ENCODE data around the gene METTL14. TPM values are rescaled to one million over a fixed set of nuclear protein-coding genes. Genes with fewer than 3 reads are reported as not detected.

METTL14 gene
- total RNA-seq, 1 donor: 25.3 TPM

DNA sequence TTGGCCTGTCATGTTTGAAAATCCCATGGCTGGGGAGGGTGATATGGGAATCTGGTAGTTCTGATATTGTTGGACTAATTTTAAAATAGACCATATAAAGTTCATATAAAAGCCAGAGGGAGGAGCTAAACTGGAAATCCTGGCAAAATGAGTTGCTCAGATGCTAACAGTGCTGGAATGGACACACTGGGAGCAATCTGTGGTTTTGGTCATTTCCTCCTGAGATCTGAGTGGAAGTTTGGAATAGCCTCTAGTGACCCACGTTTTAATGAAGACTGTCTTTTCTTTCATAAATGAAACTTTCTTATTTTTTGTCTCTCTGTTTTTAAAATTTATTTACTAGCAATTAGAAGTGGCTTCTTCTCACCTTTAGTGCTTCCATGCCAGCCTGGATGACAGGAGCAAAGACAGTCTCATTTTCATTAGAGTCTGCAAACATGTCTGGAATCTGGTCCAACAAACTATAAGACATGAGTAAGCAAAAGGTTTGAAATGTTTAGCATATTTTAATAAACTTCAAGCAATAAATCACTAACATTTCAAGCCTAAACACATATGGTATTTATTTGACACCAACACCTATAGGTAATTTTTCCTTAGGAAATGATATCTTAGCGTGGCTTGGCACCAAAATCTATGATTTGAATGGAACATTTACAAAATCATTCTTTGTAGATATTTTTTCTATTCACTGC is 66.6 kb downstream of the METTL14 start:
- H3K27me3 ChIP-seq (ENCODE audit: insufficient read depth, low read length): no peaks in the 10 kb centered on the region
- H3K79me2 ChIP-seq (ENCODE audit: insufficient read depth, low read length): peaks cover 52% of the 10 kb centered on the region
- peaks cover 49% of the 10 kb centered on the region for H3K4me1 ChIP-seq (ENCODE audit: insufficient read depth, low read length)
- H3K36me3 ChIP-seq (ENCODE audit: insufficient read depth, low read length): peaks cover 81% of the 10 kb centered on the region
- peak; percentile 32 for DNase-seq (ENCODE audit: insufficient read length, low spot score, missing footprints)
- H3K27ac ChIP-seq (ENCODE audit: low read depth, low read length): peak overlapping the region; percentile 79
- no peak overlapping the region for H2AFZ ChIP-seq (ENCODE audit: low read length)
- peaks cover 3% of the 10 kb centered on the region for H4K20me1 ChIP-seq (ENCODE audit: insufficient read depth, low read length)
- no peak overlapping the region for H3K4me3 ChIP-seq (ENCODE audit: insufficient read depth, low read length)
- peak overlapping the region; percentile 35 for H3K4me2 ChIP-seq (ENCODE audit: insufficient read depth, low read length)
- no peaks in the 10 kb centered on the region for H3K9me3 ChIP-seq (ENCODE audit: low read depth, low read length)
- TF ChIP-seq, protein P1, sequence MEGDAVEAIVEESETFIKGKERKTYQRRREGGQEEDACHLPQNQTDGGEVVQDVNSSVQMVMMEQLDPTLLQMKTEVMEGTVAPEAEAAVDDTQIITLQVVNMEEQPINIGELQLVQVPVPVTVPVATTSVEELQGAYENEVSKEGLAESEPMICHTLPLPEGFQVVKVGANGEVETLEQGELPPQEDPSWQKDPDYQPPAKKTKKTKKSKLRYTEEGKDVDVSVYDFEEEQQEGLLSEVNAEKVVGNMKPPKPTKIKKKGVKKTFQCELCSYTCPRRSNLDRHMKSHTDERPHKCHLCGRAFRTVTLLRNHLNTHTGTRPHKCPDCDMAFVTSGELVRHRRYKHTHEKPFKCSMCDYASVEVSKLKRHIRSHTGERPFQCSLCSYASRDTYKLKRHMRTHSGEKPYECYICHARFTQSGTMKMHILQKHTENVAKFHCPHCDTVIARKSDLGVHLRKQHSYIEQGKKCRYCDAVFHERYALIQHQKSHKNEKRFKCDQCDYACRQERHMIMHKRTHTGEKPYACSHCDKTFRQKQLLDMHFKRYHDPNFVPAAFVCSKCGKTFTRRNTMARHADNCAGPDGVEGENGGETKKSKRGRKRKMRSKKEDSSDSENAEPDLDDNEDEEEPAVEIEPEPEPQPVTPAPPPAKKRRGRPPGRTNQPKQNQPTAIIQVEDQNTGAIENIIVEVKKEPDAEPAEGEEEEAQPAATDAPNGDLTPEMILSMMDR (IDR thresholded peaks at IDR 0.05; ENCODE audit: extremely low read depth, low read depth, low read length): no peak

- no peak overlapping the region for H3K4me2 ChIP-seq (ENCODE audit: insufficient read depth, low read length)
- H3K79me2 ChIP-seq (ENCODE audit: insufficient read depth, low read length): peaks cover 58% of the 10 kb centered on the region
- TF ChIP-seq, protein P1 (IDR thresholded peaks at IDR 0.05; ENCODE audit: extremely low read depth, low read depth, low read length): no peak
- no peaks in the 10 kb centered on the region for H3K27me3 ChIP-seq (ENCODE audit: insufficient read depth, low read length)
- DNase-seq (ENCODE audit: insufficient read length, low spot score, missing footprints): no peak
- no peak overlapping the region for H3K4me3 ChIP-seq (ENCODE audit: insufficient read depth, low read length)
- H3K4me1 ChIP-seq (ENCODE audit: insufficient read depth, low read length): peaks cover 54% of the 10 kb centered on the region
- H3K9me3 ChIP-seq (ENCODE audit: low read depth, low read length): no peaks in the 10 kb centered on the region
- peaks cover 83% of the 10 kb centered on the region for H3K36me3 ChIP-seq (ENCODE audit: insufficient read depth, low read length)
- H2AFZ ChIP-seq (ENCODE audit: low read length): no peak overlapping the region
- peak overlapping the region; percentile 79 for H3K27ac ChIP-seq (ENCODE audit: low read depth, low read length)
- peaks cover 3% of the 10 kb centered on the region for H4K20me1 ChIP-seq (ENCODE audit: insufficient read depth, low read length)
Observed at GRCh38 chr4:118752551-118752950, 67.4 kb downstream of the METTL14 start.

- Histone ChIP-seq H3K36me3 (ENCODE audit: insufficient read depth, low read length) (peaks cover 83% of the 10 kb centered on the region), H3K27me3 (ENCODE audit: insufficient read depth, low read length) (no peaks in the 10 kb centered on the region), H3K79me2 (ENCODE audit: insufficient read depth, low read length) (peaks cover 63% of the 10 kb centered on the region), H4K20me1 (ENCODE audit: insufficient read depth, low read length) (peaks cover 3% of the 10 kb centered on the region), H3K27ac (ENCODE audit: low read depth, low read length) (peak overlapping the region; percentile 79), H3K4me3 (ENCODE audit: insufficient read depth, low read length) (no peak overlapping the region), H3K4me1 (ENCODE audit: insufficient read depth, low read length) (peaks cover 56% of the 10 kb centered on the region), H2AFZ (ENCODE audit: low read length) (no peak overlapping the region), H3K4me2 (ENCODE audit: insufficient read depth, low read length) (no peak overlapping the region), H3K9me3 (ENCODE audit: low read depth, low read length) (no peaks in the 10 kb centered on the region)
- TF ChIP-seq, protein P1 (IDR thresholded peaks at IDR 0.05; ENCODE audit: extremely low read depth, low read depth, low read length): no peak
- DNase-seq (ENCODE audit: insufficient read length, low spot score, missing footprints): no peak
Observed at GRCh38 chr4:118753096-118753495, 67.9 kb downstream of the METTL14 start.

DNA sequence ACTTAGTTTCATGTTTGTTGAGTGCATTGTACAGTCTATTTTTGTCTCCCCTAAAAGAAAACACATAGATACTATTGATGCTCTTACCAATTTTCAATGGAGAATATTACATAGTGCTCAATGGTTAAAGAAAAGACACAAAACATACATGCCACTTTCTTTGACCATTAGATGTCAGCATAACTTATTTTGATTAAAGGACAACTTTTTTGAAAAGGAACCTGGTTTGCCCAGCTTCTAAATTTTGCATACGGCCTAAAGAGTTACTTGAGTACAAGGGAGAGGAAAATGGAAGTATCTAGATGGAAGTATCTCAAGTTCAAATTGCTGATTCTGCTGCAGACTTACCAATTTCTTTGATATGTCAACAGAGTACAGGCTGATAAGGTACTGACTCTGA is 68.5 kb downstream of the METTL14 start:
- H3K79me2 ChIP-seq (ENCODE audit: insufficient read depth, low read length): peaks cover 64% of the 10 kb centered on the region
- H3K27ac ChIP-seq (ENCODE audit: low read depth, low read length): peak overlapping the region; percentile 79
- DNase-seq (ENCODE audit: insufficient read length, low spot score, missing footprints): no peak
- no peaks in the 10 kb centered on the region for H3K9me3 ChIP-seq (ENCODE audit: low read depth, low read length)
- H3K27me3 ChIP-seq (ENCODE audit: insufficient read depth, low read length): no peaks in the 10 kb centered on the region
- H3K4me1 ChIP-seq (ENCODE audit: insufficient read depth, low read length): peaks cover 62% of the 10 kb centered on the region
- H3K4me2 ChIP-seq (ENCODE audit: insufficient read depth, low read length): no peak overlapping the region
- H3K4me3 ChIP-seq (ENCODE audit: insufficient read depth, low read length): no peak overlapping the region
- no peak overlapping the region for H2AFZ ChIP-seq (ENCODE audit: low read length)
- H4K20me1 ChIP-seq (ENCODE audit: insufficient read depth, low read length): peaks cover 3% of the 10 kb centered on the region
- peaks cover 77% of the 10 kb centered on the region for H3K36me3 ChIP-seq (ENCODE audit: insufficient read depth, low read length)
- TF ChIP-seq, protein P1 (IDR thresholded peaks at IDR 0.05; ENCODE audit: extremely low read depth, low read depth, low read length): no peak
